ENCODE results near the gene TXNDC2.

TXNDC2 gene

DNA sequence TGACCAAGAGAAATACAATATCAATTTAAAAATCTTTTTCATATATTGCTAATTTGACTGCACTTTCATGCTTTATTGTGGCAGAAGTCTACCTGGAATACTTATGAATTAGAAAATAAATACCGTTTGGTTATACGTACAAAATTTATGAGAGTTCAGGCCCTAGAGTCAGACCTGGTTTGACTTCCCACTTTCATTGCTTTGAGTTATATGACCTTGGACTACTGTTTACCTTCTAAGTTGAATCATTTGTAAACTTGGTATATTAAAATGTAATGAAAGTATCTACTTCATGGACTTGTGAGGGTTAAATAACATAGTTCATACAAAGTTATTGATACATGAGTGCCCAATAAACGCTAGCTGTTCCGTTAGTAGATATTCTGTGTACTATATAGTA lies 40.0 kb downstream of the TXNDC2 start:
- no peak overlapping the region for H3K4me3 ChIP-seq (replicated peaks; ENCODE audit: low read depth, low read length)
- no peak for DNase-seq (ENCODE audit: low read depth)
- TF ChIP-seq, protein P1, sequence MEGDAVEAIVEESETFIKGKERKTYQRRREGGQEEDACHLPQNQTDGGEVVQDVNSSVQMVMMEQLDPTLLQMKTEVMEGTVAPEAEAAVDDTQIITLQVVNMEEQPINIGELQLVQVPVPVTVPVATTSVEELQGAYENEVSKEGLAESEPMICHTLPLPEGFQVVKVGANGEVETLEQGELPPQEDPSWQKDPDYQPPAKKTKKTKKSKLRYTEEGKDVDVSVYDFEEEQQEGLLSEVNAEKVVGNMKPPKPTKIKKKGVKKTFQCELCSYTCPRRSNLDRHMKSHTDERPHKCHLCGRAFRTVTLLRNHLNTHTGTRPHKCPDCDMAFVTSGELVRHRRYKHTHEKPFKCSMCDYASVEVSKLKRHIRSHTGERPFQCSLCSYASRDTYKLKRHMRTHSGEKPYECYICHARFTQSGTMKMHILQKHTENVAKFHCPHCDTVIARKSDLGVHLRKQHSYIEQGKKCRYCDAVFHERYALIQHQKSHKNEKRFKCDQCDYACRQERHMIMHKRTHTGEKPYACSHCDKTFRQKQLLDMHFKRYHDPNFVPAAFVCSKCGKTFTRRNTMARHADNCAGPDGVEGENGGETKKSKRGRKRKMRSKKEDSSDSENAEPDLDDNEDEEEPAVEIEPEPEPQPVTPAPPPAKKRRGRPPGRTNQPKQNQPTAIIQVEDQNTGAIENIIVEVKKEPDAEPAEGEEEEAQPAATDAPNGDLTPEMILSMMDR (IDR thresholded peaks at IDR 0.05; ENCODE audit: low read length, missing control alignments): no peak

DNA sequence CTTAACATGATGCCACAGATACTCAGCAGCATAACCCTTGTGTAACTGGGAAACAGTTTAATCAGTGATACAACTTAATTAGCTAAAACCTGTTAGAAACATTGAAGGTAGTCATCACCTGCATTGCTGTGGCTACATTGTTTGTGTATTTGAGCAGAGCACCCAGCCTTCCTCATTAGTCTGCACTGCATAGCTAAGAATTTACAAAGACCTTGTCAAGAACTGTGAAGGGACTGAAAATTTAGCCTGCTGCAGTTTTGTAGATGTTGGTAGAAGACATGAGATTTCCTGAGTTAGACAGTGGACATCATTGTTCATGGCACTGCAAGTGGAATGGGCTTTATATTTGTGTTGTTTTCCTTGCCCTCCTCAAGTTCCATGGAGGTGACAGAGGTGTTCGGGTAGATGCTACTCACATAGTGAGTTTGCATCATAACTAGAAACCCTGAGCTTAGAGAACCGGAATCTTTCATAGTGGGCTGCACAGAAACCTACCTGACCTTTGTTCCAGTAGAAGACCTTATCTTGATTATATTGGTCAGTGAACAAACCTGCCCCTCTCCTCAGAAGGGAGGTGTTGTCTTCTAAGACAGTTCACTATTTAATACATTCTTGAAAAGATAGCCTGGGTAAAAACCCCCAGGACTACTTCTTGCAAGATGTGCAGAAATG lies 40.6 kb downstream of the TXNDC2 start:
- no peak for DNase-seq (ENCODE audit: low read depth)
- no peak overlapping the region for H3K4me3 ChIP-seq (replicated peaks; ENCODE audit: low read depth, low read length)
- TF ChIP-seq, protein P1 (IDR thresholded peaks at IDR 0.05; ENCODE audit: low read length, missing control alignments): no peak

DNA sequence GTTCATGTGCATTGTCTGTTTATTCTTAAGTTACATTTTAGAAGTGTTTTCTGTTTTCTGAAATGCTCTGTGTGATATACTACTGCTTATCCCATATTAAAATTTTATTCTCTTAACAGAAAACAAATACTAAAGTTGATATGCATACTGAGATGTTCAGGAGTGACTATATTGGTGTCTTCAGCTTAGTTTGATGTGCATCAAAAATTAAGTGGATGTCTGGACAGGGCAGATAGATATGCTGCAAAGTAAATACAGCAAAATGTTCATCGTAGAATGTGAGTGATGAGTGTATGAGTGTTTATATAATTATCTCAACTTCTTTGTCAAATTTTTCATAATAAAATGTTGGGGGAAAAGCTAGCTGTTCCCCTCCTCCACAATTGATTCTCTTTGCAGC lies 41.2 kb downstream of the TXNDC2 start:
- no peak for DNase-seq (ENCODE audit: low read depth)
- TF ChIP-seq, protein P1 (IDR thresholded peaks at IDR 0.05; ENCODE audit: low read length, missing control alignments): no peak

DNA sequence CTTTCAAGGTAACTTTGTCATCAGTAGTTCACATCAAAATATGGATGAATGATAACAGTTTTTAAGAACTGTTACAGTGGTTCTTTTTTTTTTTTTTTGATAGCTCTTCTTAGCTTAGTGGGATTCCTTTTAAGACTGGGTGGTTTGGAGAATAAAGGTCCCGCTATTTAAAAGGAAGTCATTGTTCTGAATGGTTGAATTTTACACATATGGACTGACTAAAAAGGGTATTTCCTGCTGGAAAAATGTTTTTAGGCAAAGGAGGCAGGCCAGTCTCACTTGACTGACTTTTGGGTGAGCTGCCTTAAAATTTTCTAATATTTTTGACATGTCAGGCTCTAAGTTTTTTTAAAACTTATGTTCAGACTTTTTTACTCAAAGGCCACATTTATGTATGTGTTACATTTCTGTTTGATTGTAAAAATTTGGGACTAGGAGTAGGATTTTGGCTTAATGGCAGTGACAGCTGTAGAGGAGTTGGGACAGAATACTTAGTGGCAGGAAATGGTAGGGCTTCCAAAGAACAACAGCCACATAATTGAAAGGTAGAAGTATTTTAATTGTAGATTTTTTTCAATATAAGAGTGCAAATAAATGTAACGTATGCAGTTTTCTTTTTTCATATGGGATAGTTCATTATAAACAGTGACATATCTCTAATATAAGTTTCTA lies 41.8 kb downstream of the TXNDC2 start:
- DNase-seq (ENCODE audit: low read depth): no peak
- H3K4me3 ChIP-seq (replicated peaks; ENCODE audit: low read depth, low read length): no peak overlapping the region
- TF ChIP-seq, protein P1 (IDR thresholded peaks at IDR 0.05; ENCODE audit: low read length, missing control alignments): no peak

More for the DNA sequence above, 41.2 kb downstream of the TXNDC2 start:
- no peak overlapping the region for H3K4me3 ChIP-seq (replicated peaks; ENCODE audit: low read depth, low read length)

DNA sequence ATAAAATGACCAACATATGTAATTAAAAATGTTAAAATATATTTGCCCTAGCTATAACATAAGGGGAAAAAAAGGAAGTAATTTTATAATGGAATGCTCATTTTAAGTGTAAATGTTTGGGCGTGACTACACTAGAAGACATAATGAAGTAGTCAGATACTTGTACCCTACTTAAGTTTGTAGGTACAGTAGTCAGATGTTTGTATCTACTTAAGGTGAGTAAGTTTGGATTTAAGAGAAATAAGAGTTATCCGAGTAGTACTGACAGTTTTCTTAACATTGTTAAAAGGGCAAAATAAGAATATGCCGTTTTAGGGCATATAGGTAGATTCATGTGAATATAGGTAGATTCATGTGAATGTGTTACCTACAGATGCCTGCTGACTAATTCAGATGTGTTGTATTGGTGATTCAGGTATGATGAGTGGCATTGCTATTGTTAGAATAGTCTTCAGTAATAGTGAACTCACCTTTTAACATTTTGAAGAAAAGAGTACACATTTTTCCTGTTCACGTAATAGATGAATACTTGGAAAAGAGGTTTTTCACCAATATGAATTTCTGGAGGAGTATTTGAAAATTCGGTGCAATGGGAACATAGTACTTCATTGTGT lies 43.0 kb downstream of the TXNDC2 start:
- TF ChIP-seq, protein P1 (IDR thresholded peaks at IDR 0.05; ENCODE audit: low read length, missing control alignments): no peak
- no peak for DNase-seq (ENCODE audit: low read depth)
- H3K4me3 ChIP-seq (replicated peaks; ENCODE audit: low read depth, low read length): no peak overlapping the region

DNA sequence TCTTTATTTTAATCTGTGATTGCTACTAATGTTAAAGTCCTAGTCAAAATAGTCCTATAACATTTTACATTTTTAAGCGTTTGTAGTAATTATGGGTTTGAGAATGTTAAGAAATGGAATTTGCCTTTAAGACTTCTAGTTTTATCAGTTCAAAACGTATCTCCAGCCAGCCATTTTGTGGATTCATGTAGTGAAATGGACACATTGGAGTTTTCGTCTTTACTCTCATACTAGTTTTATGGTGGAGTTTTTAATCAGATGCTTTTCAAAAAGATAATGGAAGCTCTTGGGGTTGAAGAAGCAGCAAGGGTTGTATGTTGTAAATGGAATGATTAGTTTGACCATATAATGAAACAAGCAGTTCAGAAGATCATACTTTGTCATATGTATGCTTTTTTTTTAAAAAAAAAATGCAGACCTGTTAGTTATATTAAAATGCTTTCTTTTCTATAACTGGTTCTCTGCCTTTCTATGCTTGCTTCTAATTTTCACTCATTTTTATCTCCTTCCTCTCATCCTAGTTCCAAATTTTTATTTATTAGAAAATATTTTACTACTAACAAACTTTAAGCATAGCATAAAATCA lies 44.6 kb downstream of the TXNDC2 start:
- H3K4me3 ChIP-seq (replicated peaks; ENCODE audit: low read depth, low read length): no peak overlapping the region
- DNase-seq (ENCODE audit: low read depth): no peak
- TF ChIP-seq, protein P1 (IDR thresholded peaks at IDR 0.05; ENCODE audit: low read length, missing control alignments): no peak

All from fibroblast of pulmonary artery (primary cell).